ENCODE measurements around the gene ASAP2.
"Not testable (repeated sequence)": the region's sequence is repeated elsewhere in the genome, so short reads cannot be mapped to it uniquely, and the experiment has no call there.

Gene ASAP2

GRCh38 chr2:9211496-9211895 is 4.9 kb downstream of the ASAP2 start:
- DNase-seq (ENCODE audit: low spot score) = no peak
- FAIRE-seq = no peak

DNA sequence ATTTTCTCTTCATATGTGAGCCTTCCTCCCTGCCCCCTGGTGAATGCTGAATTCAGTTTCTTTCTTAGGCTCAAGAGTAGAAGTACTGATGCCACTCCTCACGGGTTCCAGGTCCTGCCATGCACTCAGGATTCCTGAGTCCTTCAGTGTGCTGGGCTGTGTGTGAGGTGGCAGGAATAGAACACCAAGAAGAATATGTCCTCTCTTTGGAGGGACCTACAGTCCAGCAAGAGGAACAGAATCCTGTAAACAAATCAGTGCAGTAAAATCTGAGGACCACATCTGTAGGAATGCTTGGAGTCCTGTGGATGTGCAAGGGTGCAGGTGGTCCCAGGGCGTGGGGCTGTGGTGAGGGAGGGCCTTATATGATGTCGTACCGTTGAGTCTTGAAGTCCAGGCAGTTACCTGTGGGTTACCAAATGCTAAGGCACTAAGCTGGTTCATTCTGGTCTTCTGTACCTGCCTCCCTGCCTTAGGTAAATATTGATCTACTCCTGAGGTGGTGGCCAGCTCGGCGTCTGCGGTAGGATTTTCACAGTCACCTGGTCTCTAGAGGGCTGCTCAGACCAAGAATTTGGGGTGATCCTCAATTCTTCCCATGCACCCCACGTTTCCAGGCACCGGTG is 5.5 kb downstream of the ASAP2 start:
- FAIRE-seq = no peak
- DNase-seq (ENCODE audit: low spot score) = no peak

- DNase-seq (ENCODE audit: low spot score) (no peak), FAIRE-seq (no peak)
Observed at GRCh38 chr2:9212661-9213411, 6.2 kb downstream of the ASAP2 start.

- DNase-seq (ENCODE audit: low spot score) = no peak
- no peak for FAIRE-seq
Observed at GRCh38 chr2:9213477-9214051, 7.0 kb downstream of the ASAP2 start.

DNA sequence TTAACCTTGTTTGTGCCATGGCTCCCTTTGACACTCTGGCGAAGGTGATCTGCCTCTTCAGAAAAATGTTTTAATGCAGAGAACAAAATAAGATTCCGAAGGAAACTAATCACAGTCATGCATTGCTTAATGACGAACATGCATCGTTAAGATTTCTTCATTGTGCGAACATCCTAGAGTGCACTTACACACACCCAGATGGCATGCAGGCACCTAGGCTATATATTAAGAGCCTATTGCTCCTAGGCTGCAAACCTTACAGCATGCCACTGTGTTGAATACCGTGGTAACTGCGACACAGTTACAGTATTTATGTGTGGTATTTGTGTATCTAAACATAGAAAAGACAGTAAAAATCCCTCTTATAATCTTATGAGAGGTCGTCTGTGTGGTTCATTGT is 8.3 kb downstream of the ASAP2 start:
- DNase-seq (ENCODE audit: low spot score) (no peak), FAIRE-seq (no peak)

DNA sequence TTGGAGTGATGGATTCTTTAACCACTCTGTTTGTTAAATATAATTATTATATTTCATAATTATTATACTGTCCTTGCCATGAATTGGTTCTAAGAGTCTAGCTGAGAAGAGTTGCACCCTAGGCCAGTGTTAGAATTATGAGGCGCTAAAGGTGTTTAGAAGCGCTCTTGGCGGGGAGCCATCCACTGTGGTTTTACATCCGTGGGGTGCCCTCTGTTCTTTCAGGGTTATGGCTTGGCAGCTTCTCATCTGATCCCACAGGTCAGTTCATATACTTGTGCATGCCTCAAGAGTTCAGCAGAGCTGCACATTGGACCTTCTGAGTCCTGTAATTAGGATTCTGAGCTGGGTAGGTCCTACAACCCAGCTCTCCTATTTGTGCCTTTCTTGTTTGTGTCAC is 9.1 kb downstream of the ASAP2 start:
- no peak for FAIRE-seq
- no peak for DNase-seq (ENCODE audit: low spot score)

DNA sequence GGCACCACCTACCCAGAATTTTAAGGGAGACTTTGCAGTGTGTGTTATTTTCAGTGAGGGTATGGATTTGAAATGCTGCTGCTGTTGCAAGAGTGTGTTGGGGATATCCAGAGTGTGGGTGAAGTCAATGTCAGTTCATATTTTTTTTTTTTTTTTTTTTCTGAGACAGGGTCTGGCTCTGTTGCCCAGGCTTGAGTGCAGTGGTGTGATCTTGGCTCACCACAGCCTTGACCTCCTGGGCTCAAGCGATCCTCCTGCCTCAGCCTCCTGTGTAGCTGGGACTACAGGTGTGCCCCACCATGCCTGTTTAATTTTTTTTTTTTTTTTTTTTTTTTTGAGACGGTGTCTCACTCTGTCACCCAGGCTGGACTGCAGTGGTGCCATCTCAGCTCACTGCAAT is 9.5 kb downstream of the ASAP2 start:
- not testable (repeated sequence) for DNase-seq (ENCODE audit: low spot score); FAIRE-seq

- DNase-seq (ENCODE audit: low spot score) (no peak), FAIRE-seq (no peak)
Observed at GRCh38 chr2:9217838-9218770, 11.5 kb downstream of the ASAP2 start.

DNA sequence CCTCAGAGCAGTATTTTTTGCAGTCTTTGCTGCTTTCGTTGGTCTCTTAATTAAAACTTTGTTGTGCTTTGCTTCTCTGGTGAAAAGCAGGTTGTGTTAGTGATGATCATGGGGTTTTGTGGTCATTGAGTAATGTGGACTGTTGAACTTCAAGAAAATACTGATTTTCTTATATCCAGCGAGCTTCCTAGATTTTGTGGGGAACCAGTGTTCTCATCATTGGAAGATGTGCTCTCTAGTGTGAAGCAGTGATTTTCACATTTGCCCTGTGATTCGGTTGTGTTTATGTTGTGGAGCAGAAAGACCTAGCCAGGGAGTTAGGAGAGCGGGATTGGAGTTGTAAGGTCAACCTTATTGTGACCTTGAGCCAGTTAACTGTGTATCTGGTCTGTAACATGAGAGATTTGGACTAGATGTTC is 12.4 kb downstream of the ASAP2 start:
- FAIRE-seq = no peak
- DNase-seq (ENCODE audit: low spot score) = no peak

GRCh38 chr2:9220201-9220600 is 13.6 kb downstream of the ASAP2 start:
- FAIRE-seq (no peak), DNase-seq (ENCODE audit: low spot score) (no peak)

- DNase-seq (ENCODE audit: low spot score) = no peak
- FAIRE-seq = no peak
Observed at GRCh38 chr2:9221223-9221622, 14.6 kb downstream of the ASAP2 start.

DNA sequence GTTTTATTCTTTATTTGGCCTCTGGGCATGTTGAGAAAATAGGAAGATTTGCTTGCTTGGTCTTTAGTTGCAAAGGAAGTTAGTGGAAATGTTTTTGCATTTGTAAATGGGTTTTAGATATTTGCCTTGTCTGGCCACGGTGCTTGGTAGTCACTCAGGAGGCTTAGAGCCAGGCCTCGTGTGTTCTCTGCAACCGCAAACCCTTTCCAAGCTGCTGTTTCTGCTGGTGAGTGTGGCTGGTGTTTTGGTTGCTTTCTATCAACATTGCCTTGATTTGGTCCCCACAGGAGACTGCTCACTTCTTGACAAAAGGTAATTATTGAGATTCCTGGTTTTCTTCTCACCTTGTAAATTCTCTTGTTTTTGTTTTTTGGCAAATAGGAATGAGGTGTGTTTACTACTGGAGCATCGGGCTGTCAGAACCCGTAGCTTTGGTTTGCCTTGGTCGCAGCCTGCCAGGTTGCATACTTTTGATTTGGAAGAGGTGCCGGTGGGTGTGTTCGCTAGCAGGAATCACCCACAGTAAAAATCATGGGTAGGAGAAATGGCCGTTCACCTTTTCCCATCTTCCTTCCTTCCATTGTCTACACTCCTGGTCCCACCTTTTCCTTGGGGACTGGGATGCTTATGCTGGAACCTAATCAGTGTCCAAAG is 15.8 kb downstream of the ASAP2 start:
- FAIRE-seq = no peak

DNA sequence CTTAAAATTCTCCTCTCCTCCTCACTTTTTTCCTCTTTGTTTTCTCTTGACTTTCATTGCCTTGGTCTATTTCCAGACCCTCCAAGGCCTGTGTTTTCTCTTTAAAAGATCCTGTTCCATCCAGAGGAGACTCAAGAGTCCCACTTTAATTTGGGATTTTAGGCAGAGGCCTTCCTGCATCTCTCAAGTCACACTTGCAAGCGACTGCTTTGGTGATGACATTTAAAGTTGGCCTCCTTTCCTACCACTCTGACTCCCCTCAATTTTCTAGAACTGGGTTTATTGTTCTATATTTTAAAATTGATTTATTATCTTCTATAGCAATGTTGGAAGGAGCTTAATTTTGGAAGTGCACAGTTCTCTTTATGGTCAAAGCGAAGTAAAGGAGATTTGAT is 16.3 kb downstream of the ASAP2 start:
- FAIRE-seq = no peak
- no peak for DNase-seq (ENCODE audit: low spot score)

More for the DNA sequence above, 15.8 kb downstream of the ASAP2 start:
- no peak for DNase-seq (ENCODE audit: low spot score)

DNA sequence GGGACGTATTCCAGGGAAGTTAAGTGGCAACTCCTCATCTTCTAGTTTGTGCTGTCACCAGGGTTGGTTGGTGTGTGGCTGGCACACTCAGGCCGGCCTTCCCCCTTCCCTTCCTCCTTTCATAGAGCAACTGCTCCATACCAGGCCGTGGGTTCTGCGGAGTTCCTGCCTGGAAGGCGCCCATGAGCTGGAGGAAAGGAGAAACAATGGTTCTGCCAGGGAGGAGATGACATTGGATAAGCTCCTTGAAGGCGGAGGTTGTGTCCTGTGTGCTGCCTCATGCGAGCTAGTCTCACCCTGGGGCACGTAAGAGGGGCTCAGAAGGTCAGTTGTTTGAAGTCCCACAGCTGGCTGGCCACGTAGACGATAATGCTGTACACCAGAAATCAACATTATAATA is 19.2 kb downstream of the ASAP2 start:
- FAIRE-seq (no peak), DNase-seq (ENCODE audit: low spot score) (no peak)

DNA sequence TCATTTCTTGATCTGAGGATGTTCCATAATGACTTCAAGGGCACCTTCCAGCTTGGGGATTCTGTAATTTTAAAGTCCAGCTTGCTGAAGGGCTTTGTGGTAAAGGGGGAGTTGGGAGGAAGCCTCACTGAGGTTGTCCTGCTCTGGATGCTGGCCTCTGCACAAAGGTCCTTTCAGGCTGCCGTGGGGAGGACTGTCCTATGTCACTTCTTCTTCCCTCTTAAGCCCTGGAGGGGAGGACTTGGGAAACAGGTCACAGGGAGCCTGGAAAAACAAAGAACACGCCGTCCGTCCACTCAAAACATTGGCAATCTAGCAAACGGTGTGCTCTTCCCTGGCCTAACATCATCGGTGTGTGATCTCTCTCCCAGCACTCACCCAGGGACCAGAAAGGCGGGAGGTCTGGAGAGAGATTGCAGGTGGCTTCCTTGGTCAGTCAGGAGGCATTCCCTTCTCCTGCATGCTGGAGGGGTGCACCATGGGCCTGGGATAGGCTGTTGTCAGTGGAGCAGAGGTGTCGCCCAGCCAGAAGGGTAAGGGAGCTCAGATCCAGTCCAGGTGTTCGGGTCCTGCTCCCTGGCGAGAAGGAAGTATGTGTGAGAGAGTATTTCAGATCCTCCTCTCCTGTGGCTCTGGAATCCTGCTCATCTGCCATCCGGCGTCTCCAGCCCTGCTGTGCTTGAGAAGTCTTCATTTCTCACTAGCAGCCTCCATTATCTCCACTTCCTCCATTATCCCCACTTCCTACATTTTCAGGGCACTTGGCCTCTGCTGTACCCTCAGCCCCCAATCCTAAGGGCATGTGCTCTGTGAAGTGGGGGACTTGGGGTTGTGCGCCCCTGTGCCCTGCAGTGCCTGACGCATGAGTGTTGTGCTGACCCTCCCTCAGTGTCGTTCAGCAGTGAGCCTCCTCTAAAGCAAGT is 20.1 kb downstream of the ASAP2 start:
- DNase-seq (ENCODE audit: low spot score) (no peak), FAIRE-seq (no peak)

GRCh38 chr2:9228088-9228751 is 21.6 kb downstream of the ASAP2 start:
- no peak for DNase-seq (ENCODE audit: low spot score)
- no peak for FAIRE-seq

- no peak for FAIRE-seq
- no peak for DNase-seq (ENCODE audit: low spot score)
Observed at GRCh38 chr2:9228781-9229469, 22.3 kb downstream of the ASAP2 start.

- FAIRE-seq (no peak), DNase-seq (ENCODE audit: low spot score) (no peak)
Observed at GRCh38 chr2:9229470-9229820, 22.8 kb downstream of the ASAP2 start.

Data from urothelium cell line (cell line).